Lower leg skin (tissue), 4 donors: Measurements from ENCODE around the gene FARP1. TPM values are rescaled to one million over a fixed set of nuclear protein-coding genes. Genes with fewer than 3 reads are reported as not detected.

ENCODE experiments used
- DNase-seq, 2 donors: peaks; one replicate each; pipeline ENCODE4 v3.0.0-alpha.2; 2019; ENCODE audit warnings: low spot score in 2 of 2
- H3K4me3 ChIP-seq: fragments of 200-600 bp; sonication (generic); 2 replicates; pipeline ENCODE4 v1.5.1; 2017; ENCODE audit warnings: mild to moderate bottlenecking, low read depth; ENCODE audit not compliant: poor library complexity, severe bottlenecking
- CTCF ChIP-seq, 3 donors: fragments of 450-650 bp; IDR thresholded peaks; one replicate each; pipeline ENCODE4 v1.5.1; 2016; ENCODE audit warnings: antibody characterized with exemption in 3 of 3, mild to moderate bottlenecking in 3 of 3, moderate library complexity in 2 of 3
- POLR2A ChIP-seq, 2 donors: fragments of 450-650 bp; IDR thresholded peaks; one replicate each; pipeline ENCODE4 v1.6.1; 2016 to 2017; ENCODE audit warnings: antibody characterized with exemption in 2 of 2, mild to moderate bottlenecking in 1 of 2, moderate library complexity in 1 of 2
- WGBS, 2 donors: methylation state at CpG; one replicate each; pipeline ENCODE4 v1.1.5; 2018; 5-methylcytosine and 5-hydroxymethylcytosine counted together
- intact Hi-C: fragments of 100-400 bp; cut with DNase I; formaldehyde crosslinking; loops from one replicate; pipeline ENCODE4 v1.15.0; 2023; ENCODE audit warnings: low total_unique reads
- total RNA-seq, 4 donors: library from RNA; depleted of rRNA; stranded (reverse); fragments of >200 nt; gene quantifications; one replicate each; pipeline ENCODE4 v1.1.0, GENCODE V29; 2016

Gene FARP1
- total RNA-seq, 4 donors from 2014 or later: 4.9 to 26.2 (median 13.3) TPM

- no peak for TF ChIP-seq CTCF (IDR thresholded peaks at IDR 0.05)
- no peak for TF ChIP-seq POLR2A (IDR thresholded peaks at IDR 0.05)
- no peak overlapping the region for H3K4me3 ChIP-seq
- DNase-seq: no peak
- intact Hi-C loops: no loop called here
- WGBS, 2 donors: 39 to 41% methylated on average over 1 of the region's 1 CpG
Measured at GRCh38 chr13:98184792-98185191, 41.9 kb downstream of the FARP1 start.

GRCh38 chr13:98187155-98187964 is 44.5 kb downstream of the FARP1 start:
- intact Hi-C loops: no loop called here
- no peak overlapping the region for H3K4me3 ChIP-seq
- 56 to 64% methylated on average over 4 of the region's 4 CpGs for WGBS, 2 donors
- TF ChIP-seq CTCF (IDR thresholded peaks at IDR 0.05): no peak
- TF ChIP-seq POLR2A (IDR thresholded peaks at IDR 0.05): no peak
- no peak for DNase-seq

GRCh38 chr13:98187965-98188261 is 45.0 kb downstream of the FARP1 start:
- DNase-seq: no peak
- H3K4me3 ChIP-seq: no peak overlapping the region
- TF ChIP-seq CTCF (IDR thresholded peaks at IDR 0.05): no peak
- no peak for TF ChIP-seq POLR2A (IDR thresholded peaks at IDR 0.05)
- intact Hi-C loops: no loop called here
- WGBS, 2 donors: 74 to 88% methylated on average over 7 of the region's 7 CpGs

GRCh38 chr13:98188544-98189166 is 45.8 kb downstream of the FARP1 start:
- peak in 1 of 2 donors; percentile 84 for DNase-seq
- H3K4me3 ChIP-seq: no peak overlapping the region
- 92% methylated on average over 12 to 14 of the region's 14 CpGs for WGBS, 2 donors
- intact Hi-C loops: no loop called here
- TF ChIP-seq POLR2A (IDR thresholded peaks at IDR 0.05) (no peak), CTCF (IDR thresholded peaks at IDR 0.05) (no peak)

GRCh38 chr13:98189841-98190505 is 47.1 kb downstream of the FARP1 start:
- no peak for DNase-seq
- intact Hi-C loops: no loop called here
- H3K4me3 ChIP-seq: no peak overlapping the region
- no peak for TF ChIP-seq CTCF (IDR thresholded peaks at IDR 0.05)
- 51 to 62% methylated on average over 4 of the region's 4 CpGs for WGBS, 2 donors
